Caco-2 (cell line): ENCODE measurements around the gene UBE2H. TPM values are rescaled to one million over a fixed set of nuclear protein-coding genes. Genes with fewer than 3 reads are reported as not detected.

Source experiments
- BruUV-seq: library from RNA; stranded (reverse); fragments of 400-500 nt; replicated peaks from 2 replicates; lab custom pipeline; 2021; lab: Mats Ljungman, UMichigan
- CTCF ChIA-PET: fragments of 300-600 bp; sonication (Branson Sonifier 250); formaldehyde crosslinking; loops from one replicate; lab custom pipeline; 2022; ENCODE audit warnings: antibody characterized with exemption; lab: Charles Lee
- POLR2A ChIA-PET: fragments of 300-600 bp; sonication (Branson Sonifier 250); formaldehyde crosslinking; loops from one replicate; lab custom pipeline; 2022; ENCODE audit warnings: antibody characterized with exemption; lab: Charles Lee
- DNase-seq, 2 experiments: peaks; one replicate each; pipeline versions ENCODE4 v3.0.0 to v3.0.0-alpha.2; 2020 to 2022
- H3K27me3 ChIP-seq: replicated peaks from 2 replicates; pipeline ENCODE4 v1.6.0; 2011; ENCODE audit warnings: low read length; ENCODE audit not compliant: control insufficient read depth, insufficient read depth
- H3K36me3 ChIP-seq: 2 replicates; pipeline ENCODE4 v1.5.1; 2011; ENCODE audit warnings: low read length; ENCODE audit not compliant: control insufficient read depth, insufficient read depth
- H3K4me1 ChIP-seq: fragments of 250-450 bp; sonication (Bioruptor Pico); 2 replicates; pipeline ENCODE4 v1.5.1; 2020; ENCODE audit warnings: mild to moderate bottlenecking
- H3K4me3 ChIP-seq: 2 replicates; pipeline ENCODE4 v1.5.1; 2011; ENCODE audit warnings: low read depth, mild to moderate bottlenecking, control low read depth, low read length
- H3K9me3 ChIP-seq: fragments of 250-450 bp; sonication (Bioruptor Pico); 2 replicates; pipeline ENCODE4 v1.5.1; 2020; ENCODE audit warnings: mild to moderate bottlenecking, moderate library complexity
- H3K27ac Mint-ChIP-seq: one replicate; pipeline ENCODE4 v1.8.0; 2022; ENCODE audit warnings: mixed read lengths; ENCODE audit not compliant: unreplicated experiment
- H3K27me3 Mint-ChIP-seq: one replicate; pipeline ENCODE4 v1.8.0; 2022; ENCODE audit warnings: mixed read lengths; ENCODE audit not compliant: insufficient read depth, unreplicated experiment
- H3K36me3 Mint-ChIP-seq: one replicate; pipeline ENCODE4 v1.8.0; 2022; ENCODE audit warnings: mild to moderate bottlenecking, mixed read lengths; ENCODE audit not compliant: insufficient read depth, unreplicated experiment
- H3K4me1 Mint-ChIP-seq: one replicate; pipeline ENCODE4 v1.8.0; 2022; ENCODE audit warnings: low read depth, mixed read lengths; ENCODE audit not compliant: unreplicated experiment
- H3K4me3 Mint-ChIP-seq: one replicate; pipeline ENCODE4 v1.8.0; 2022; ENCODE audit warnings: mild to moderate bottlenecking, moderate library complexity, mixed read lengths; ENCODE audit not compliant: unreplicated experiment
- H3K9me3 Mint-ChIP-seq: one replicate; pipeline ENCODE4 v1.8.0; 2022; ENCODE audit warnings: mixed read lengths; ENCODE audit not compliant: unreplicated experiment
- CTCF ChIP-seq, 2 experiments: fragments of 200-600 bp in 1 of 2; IDR thresholded peaks; 1 replicate in 1 of 2; 2 replicates in 1 of 2; pipeline versions ENCODE4 v1.5.1 to v1.8.0; 2011 to 2022; ENCODE audit warnings: antibody characterized with exemption in 1 of 2, control low read depth in 1 of 2, inconsistent platforms in 1 of 2, low read depth in 1 of 2, low read length in 1 of 2, mild to moderate bottlenecking in 1 of 2, moderate library complexity in 1 of 2; ENCODE audit not compliant: insufficient read depth in 1 of 2, severe bottlenecking in 1 of 2, unreplicated experiment in 1 of 2
- intact Hi-C: fragments of 100-400 bp; cut with micrococcal nuclease; formaldehyde crosslinking; loops from one replicate; pipeline ENCODE4 v1.10.0; 2022; ENCODE audit not compliant: unreplicated experiment
- total RNA-seq: library from RNA; stranded (reverse); gene quantifications from 2 replicates; pipeline ENCODE4 v1.2.3, GENCODE V29; 2022

UBE2H gene
- total RNA-seq, 1 experiment from 2014 or later, result 35.7 TPM

GRCh38 chr7:129911790-129912189 lies 41.0 kb downstream of the UBE2H start:
- no peaks in the 10 kb centered on the region; the same call in 1 of the 2 replicates for H3K36me3 ChIP-seq
- intact Hi-C loops, result no loop called here
- peaks cover 2% of the 10 kb centered on the region for H3K4me1 ChIP-seq
- Mint-ChIP-seq H3K27ac (no peak overlapping the region), H3K36me3 (peaks cover 5% of the 10 kb centered on the region), H3K4me3 (no peak overlapping the region), H3K9me3 (no peaks in the 10 kb centered on the region), H3K27me3 (no peaks in the 10 kb centered on the region), H3K4me1 (peaks cover 15% of the 10 kb centered on the region)
- CTCF ChIA-PET, result no interaction called here
- H3K9me3 ChIP-seq, result no peaks in the 10 kb centered on the region
- TF ChIP-seq CTCF (IDR thresholded peaks at IDR 0.05; ENCODE audit: insufficient read depth in 1 of 2, low read depth in 1 of 2, low read length in 1 of 2, severe bottlenecking in 1 of 2, unreplicated experiment in 1 of 2), result no peak
- no peaks in the 10 kb centered on the region for H3K27me3 ChIP-seq
- no peak for DNase-seq
- POLR2A ChIA-PET, result no interaction called here
- BruUV-seq, result no TSS peak
- no peak overlapping the region for H3K4me3 ChIP-seq

GRCh38 chr7:129909669-129910068 lies 43.1 kb downstream of the UBE2H start:
- peaks cover 16% of the 10 kb centered on the region for H3K4me1 Mint-ChIP-seq
- H3K27ac Mint-ChIP-seq, result no peak overlapping the region
- H3K9me3 Mint-ChIP-seq, result peaks cover 10% of the 10 kb centered on the region
- no peaks in the 10 kb centered on the region for H3K36me3 ChIP-seq
- H3K4me3 ChIP-seq, result no peak overlapping the region
- ChIA-PET CTCF (no interaction called here), POLR2A (no interaction called here)
- intact Hi-C loops, result no loop called here
- no peak overlapping the region for H3K4me3 Mint-ChIP-seq
- H3K36me3 Mint-ChIP-seq, result peaks cover 11% of the 10 kb centered on the region
- no peak for TF ChIP-seq CTCF (IDR thresholded peaks at IDR 0.05; ENCODE audit: insufficient read depth in 1 of 2, low read depth in 1 of 2, low read length in 1 of 2, severe bottlenecking in 1 of 2, unreplicated experiment in 1 of 2)
- no peaks in the 10 kb centered on the region for H3K27me3 Mint-ChIP-seq
- H3K9me3 ChIP-seq, result no peaks in the 10 kb centered on the region; the same call in 1 of the 2 replicates
- no peaks in the 10 kb centered on the region for H3K27me3 ChIP-seq
- BruUV-seq, result no TSS peak
- peaks cover 9% of the 10 kb centered on the region for H3K4me1 ChIP-seq
- DNase-seq, result no peak

GRCh38 chr7:129908181-129908580 lies 44.6 kb downstream of the UBE2H start:
- Mint-ChIP-seq H3K27me3 (no peaks in the 10 kb centered on the region), H3K4me1 (peaks cover 16% of the 10 kb centered on the region), H3K36me3 (peaks cover 6% of the 10 kb centered on the region), H3K9me3 (peaks cover 10% of the 10 kb centered on the region), H3K4me3 (no peak overlapping the region), H3K27ac (no peak overlapping the region)
- H3K36me3 ChIP-seq, result no peaks in the 10 kb centered on the region
- no peak for TF ChIP-seq CTCF (IDR thresholded peaks at IDR 0.05; ENCODE audit: insufficient read depth in 1 of 2, low read depth in 1 of 2, low read length in 1 of 2, severe bottlenecking in 1 of 2, unreplicated experiment in 1 of 2)
- DNase-seq, result no peak
- H3K27me3 ChIP-seq, result no peaks in the 10 kb centered on the region
- no TSS peak for BruUV-seq
- ChIA-PET CTCF (no interaction called here), POLR2A (no interaction called here)
- intact Hi-C loops, result no loop called here
- H3K9me3 ChIP-seq, result no peaks in the 10 kb centered on the region; the same call in 1 of the 2 replicates
- no peak overlapping the region for H3K4me3 ChIP-seq
- H3K4me1 ChIP-seq, result peaks cover 10% of the 10 kb centered on the region
